Cardiac muscle cell (in vitro differentiated cells and primary cell): ENCODE data around the gene MED12L. TPM values are rescaled to one million over a fixed set of nuclear protein-coding genes. Genes with fewer than 3 reads are reported as not detected.
A peak's percentile ranks its signal among the peaks of the same experiment; 100 is the strongest.

Experiments used
- DNase-seq, 2 donors: peaks; one replicate each; pipeline versions ENCODE4 v3.0.0 to v3.0.0-alpha.2; 2010 to 2017; ENCODE audit warnings: low read depth in 1 of 2, low spot score in 1 of 2
- H3K27ac ChIP-seq: fragments of 200-600 bp; sonication (generic); 2 replicates; pipeline ENCODE4 v1.5.1; 2016
- H3K27me3 ChIP-seq: fragments of 200-600 bp; sonication (generic); 2 replicates; pipeline ENCODE4 v1.6.0; 2016; ENCODE audit warnings: control low read depth
- H3K36me3 ChIP-seq: fragments of 200-600 bp; sonication (generic); 2 replicates; pipeline ENCODE4 v1.5.1; 2016; ENCODE audit warnings: control low read depth
- H3K4me1 ChIP-seq: fragments of 200-600 bp; sonication (generic); 2 replicates; pipeline ENCODE4 v1.8.1; 2017; ENCODE audit warnings: low read depth, mild to moderate bottlenecking, mixed run types
- H3K4me3 ChIP-seq: fragments of 200-600 bp; sonication (generic); 2 replicates; pipeline ENCODE4 v1.5.1; 2016; ENCODE audit warnings: mild to moderate bottlenecking
- H3K9me3 ChIP-seq: fragments of 200-600 bp; sonication (generic); 2 replicates; pipeline ENCODE4 v1.5.1; 2017; ENCODE audit warnings: low read depth, mild to moderate bottlenecking, control low read depth
- CTCF ChIP-seq: IDR thresholded peaks from 2 replicates; pipeline ENCODE4 v1.5.1; 2012; ENCODE audit warnings: low read depth, mild to moderate bottlenecking, low read length
- polyA plus RNA-seq: library from polyadenylated mRNA; unstranded; fragments of >200 nt; fragmentation: Nextera tagmentation; extraction: Ambion mirVana; gene quantifications from 2 replicates; pipeline ENCODE4 v1.2.1, GENCODE V29; 2016
- total RNA-seq: library from RNA; depleted of rRNA; stranded (reverse); fragments of >200 nt; gene quantifications from 2 replicates; pipeline ENCODE4 v1.2.3, GENCODE V29; 2016

MED12L gene
- total and polyA plus RNA-seq, 2 experiments from 2014 or later, result 1.9 to 6.9 TPM

- Histone ChIP-seq H3K36me3 (no peaks in the 10 kb centered on the region), H3K4me3 (no peak overlapping the region), H3K4me1 (peaks cover 7% of the 10 kb centered on the region), H3K27ac (no peak overlapping the region), H3K27me3 (no peaks in the 10 kb centered on the region), H3K9me3 (no peaks in the 10 kb centered on the region)
- DNase-seq, result no peak
- TF ChIP-seq CTCF, result no peak
These were observed 197.9 kb downstream of the MED12L start for GRCh38 chr3:151283387-151283786.

- TF ChIP-seq CTCF, result no peak
- Histone ChIP-seq H3K4me1 (peaks cover 7% of the 10 kb centered on the region), H3K27me3 (no peaks in the 10 kb centered on the region), H3K27ac (no peak overlapping the region), H3K36me3 (no peaks in the 10 kb centered on the region), H3K9me3 (no peaks in the 10 kb centered on the region), H3K4me3 (no peak overlapping the region)
- DNase-seq, result peak in 1 of 2 donors; percentile 86
These were observed 198.5 kb downstream of the MED12L start for GRCh38 chr3:151283907-151284461.

GRCh38 chr3:151285940-151286339, 200.5 kb downstream of the MED12L start:
- Histone ChIP-seq H3K27ac (no peak overlapping the region), H3K9me3 (no peaks in the 10 kb centered on the region), H3K27me3 (no peaks in the 10 kb centered on the region), H3K4me3 (no peak overlapping the region), H3K4me1 (peaks cover 7% of the 10 kb centered on the region), H3K36me3 (no peaks in the 10 kb centered on the region)
- DNase-seq, result no peak
- TF ChIP-seq CTCF, result no peak

DNA sequence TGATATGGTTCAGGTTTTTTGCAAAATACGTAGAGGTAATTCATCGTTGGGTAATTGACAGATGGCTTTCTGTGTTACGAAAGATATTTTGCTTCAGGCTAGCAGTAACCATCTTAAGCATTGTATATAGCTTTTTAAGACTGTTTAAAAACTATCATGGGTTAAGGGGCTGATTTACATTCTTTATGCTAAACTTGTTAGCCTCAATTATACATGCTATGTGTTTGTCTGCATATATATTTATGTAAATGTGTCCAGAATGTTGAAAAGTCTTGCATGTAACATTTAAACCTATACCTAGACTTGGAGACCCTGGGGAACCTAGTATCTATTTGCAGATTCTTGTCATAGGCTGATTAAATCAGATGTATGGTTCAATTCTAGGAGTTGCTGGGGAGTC, 204.0 kb downstream of the MED12L start:
- Histone ChIP-seq H3K9me3 (no peaks in the 10 kb centered on the region), H3K4me3 (no peak overlapping the region), H3K4me1 (no peaks in the 10 kb centered on the region), H3K27ac (no peak overlapping the region), H3K36me3 (no peaks in the 10 kb centered on the region), H3K27me3 (no peaks in the 10 kb centered on the region)
- no peak for TF ChIP-seq CTCF
- DNase-seq, result no peak

- Histone ChIP-seq H3K36me3 (no peaks in the 10 kb centered on the region), H3K27ac (no peak overlapping the region), H3K27me3 (no peaks in the 10 kb centered on the region), H3K4me3 (no peak overlapping the region), H3K4me1 (no peaks in the 10 kb centered on the region), H3K9me3 (no peaks in the 10 kb centered on the region)
- TF ChIP-seq CTCF, result peak; percentile 49
- DNase-seq, result peak in 1 of 2 donors; percentile 67
These were observed 205.2 kb downstream of the MED12L start for GRCh38 chr3:151290673-151291072.

- H3K27ac ChIP-seq, result no peak overlapping the region
- TF ChIP-seq CTCF, result no peak
- no peak for DNase-seq
- H3K4me1 ChIP-seq, result no peaks in the 10 kb centered on the region
- H3K9me3 ChIP-seq, result no peaks in the 10 kb centered on the region
- H3K4me3 ChIP-seq, result no peak overlapping the region
- no peaks in the 10 kb centered on the region for H3K27me3 ChIP-seq
- no peaks in the 10 kb centered on the region for H3K36me3 ChIP-seq
These were observed 207.7 kb downstream of the MED12L start for GRCh38 chr3:151293127-151293526.
